Measurements from ENCODE around the gene COL20A1. TPM values are rescaled to one million over a fixed set of nuclear protein-coding genes. Genes with fewer than 3 reads are reported as not detected.

COL20A1 gene
- total and polyA plus RNA-seq, 2 donors, result 0.05 to 0.30 TPM

- no peaks in the 10 kb centered on the region for H3K4me1 ChIP-seq (ENCODE audit: control insufficient read depth in 2 of 2, insufficient read depth in 2 of 2, low read length in 2 of 2)
- no peaks in the 10 kb centered on the region for H3K9me3 ChIP-seq (ENCODE audit: control insufficient read depth in 2 of 2, insufficient read depth in 1 of 2, low read length in 1 of 2)
- no peak overlapping the region for H3K27ac ChIP-seq (ENCODE audit: low read depth in 1 of 2, low read length in 1 of 2)
- peaks cover 10 to 49% of the 10 kb centered on the region in 2 donors for H3K27me3 ChIP-seq (ENCODE audit: control insufficient read depth in 2 of 2, insufficient read depth in 1 of 2, low read length in 1 of 2)
- H3K36me3 ChIP-seq (ENCODE audit: control insufficient read depth in 2 of 2, insufficient read depth in 2 of 2, low read length in 1 of 2), result no peaks in the 10 kb centered on the region
- H3K4me3 ChIP-seq (ENCODE audit: low read length in 2 of 2), result no peak overlapping the region
- no peak for DNase-seq (ENCODE audit: low read depth in 6 of 9, low spot score in 9 of 9)
- 77% methylated on average over 20 of the region's 20 CpGs for WGBS
Measured at GRCh38 chr20:63364801-63365585, 72.0 kb downstream of the COL20A1 start.

GRCh38 chr20:63365601-63366389 is 72.8 kb downstream of the COL20A1 start:
- no peak for DNase-seq (ENCODE audit: low read depth in 6 of 9, low spot score in 9 of 9)
- Histone ChIP-seq H3K4me1 (ENCODE audit: control insufficient read depth in 2 of 2, insufficient read depth in 2 of 2, low read length in 2 of 2) (no peaks in the 10 kb centered on the region), H3K9me3 (ENCODE audit: control insufficient read depth in 2 of 2, insufficient read depth in 1 of 2, low read length in 1 of 2) (no peaks in the 10 kb centered on the region), H3K27ac (ENCODE audit: low read depth in 1 of 2, low read length in 1 of 2) (no peak overlapping the region), H3K27me3 (ENCODE audit: control insufficient read depth in 2 of 2, insufficient read depth in 1 of 2, low read length in 1 of 2) (peaks cover 2 to 45% of the 10 kb centered on the region in 2 donors), H3K36me3 (ENCODE audit: control insufficient read depth in 2 of 2, insufficient read depth in 2 of 2, low read length in 1 of 2) (no peaks in the 10 kb centered on the region), H3K4me3 (ENCODE audit: low read length in 2 of 2) (no peak overlapping the region)
- WGBS, result 92% methylated on average over 22 of the region's 22 CpGs

GRCh38 chr20:63366390-63367365 is 73.7 kb downstream of the COL20A1 start:
- 84% methylated on average over 30 of the region's 30 CpGs for WGBS
- H3K36me3 ChIP-seq (ENCODE audit: control insufficient read depth in 2 of 2, insufficient read depth in 2 of 2, low read length in 1 of 2), result no peaks in the 10 kb centered on the region
- H3K27ac ChIP-seq (ENCODE audit: low read depth in 1 of 2, low read length in 1 of 2), result no peak overlapping the region
- no peaks in the 10 kb centered on the region for H3K9me3 ChIP-seq (ENCODE audit: control insufficient read depth in 2 of 2, insufficient read depth in 1 of 2, low read length in 1 of 2)
- no peaks in the 10 kb centered on the region for H3K4me1 ChIP-seq (ENCODE audit: control insufficient read depth in 2 of 2, insufficient read depth in 2 of 2, low read length in 2 of 2)
- H3K4me3 ChIP-seq (ENCODE audit: low read length in 2 of 2), result no peak overlapping the region
- H3K27me3 ChIP-seq (ENCODE audit: control insufficient read depth in 2 of 2, insufficient read depth in 1 of 2, low read length in 1 of 2), result peaks cover 0 to 43% of the 10 kb centered on the region in 2 donors
- no peak for DNase-seq (ENCODE audit: low read depth in 6 of 9, low spot score in 9 of 9)

GRCh38 chr20:63367446-63368055 is 74.6 kb downstream of the COL20A1 start:
- no peak for DNase-seq (ENCODE audit: low read depth in 6 of 9, low spot score in 9 of 9)
- 78% methylated on average over 24 of the region's 24 CpGs for WGBS
- H3K27me3 ChIP-seq (ENCODE audit: control insufficient read depth in 2 of 2, insufficient read depth in 1 of 2, low read length in 1 of 2), result peaks cover 0 to 34% of the 10 kb centered on the region in 2 donors

GRCh38 chr20:63368151-63368550 is 75.2 kb downstream of the COL20A1 start:
- WGBS, result 91% methylated on average over 8 of the region's 8 CpGs
- no peak for DNase-seq (ENCODE audit: low read depth in 6 of 9, low spot score in 9 of 9)
- Histone ChIP-seq H3K9me3 (ENCODE audit: control insufficient read depth in 2 of 2, insufficient read depth in 1 of 2, low read length in 1 of 2) (no peaks in the 10 kb centered on the region), H3K36me3 (ENCODE audit: control insufficient read depth in 2 of 2, insufficient read depth in 2 of 2, low read length in 1 of 2) (no peaks in the 10 kb centered on the region), H3K27me3 (ENCODE audit: control insufficient read depth in 2 of 2, insufficient read depth in 1 of 2, low read length in 1 of 2) (peaks cover 0 to 28% of the 10 kb centered on the region in 2 donors), H3K4me1 (ENCODE audit: control insufficient read depth in 2 of 2, insufficient read depth in 2 of 2, low read length in 2 of 2) (no peaks in the 10 kb centered on the region), H3K4me3 (ENCODE audit: low read length in 2 of 2) (no peak overlapping the region), H3K27ac (ENCODE audit: low read depth in 1 of 2, low read length in 1 of 2) (no peak overlapping the region)

More at GRCh38 chr20:63367446-63368055, 74.6 kb downstream of the COL20A1 start:
- Histone ChIP-seq H3K9me3 (ENCODE audit: control insufficient read depth in 2 of 2, insufficient read depth in 1 of 2, low read length in 1 of 2) (no peaks in the 10 kb centered on the region), H3K36me3 (ENCODE audit: control insufficient read depth in 2 of 2, insufficient read depth in 2 of 2, low read length in 1 of 2) (no peaks in the 10 kb centered on the region), H3K27ac (ENCODE audit: low read depth in 1 of 2, low read length in 1 of 2) (no peak overlapping the region), H3K4me3 (ENCODE audit: low read length in 2 of 2) (no peak overlapping the region), H3K4me1 (ENCODE audit: control insufficient read depth in 2 of 2, insufficient read depth in 2 of 2, low read length in 2 of 2) (no peaks in the 10 kb centered on the region)

GRCh38 chr20:63369024-63369530 is 76.1 kb downstream of the COL20A1 start:
- H3K36me3 ChIP-seq (ENCODE audit: control insufficient read depth in 2 of 2, insufficient read depth in 2 of 2, low read length in 1 of 2), result no peaks in the 10 kb centered on the region
- H3K27me3 ChIP-seq (ENCODE audit: control insufficient read depth in 2 of 2, insufficient read depth in 1 of 2, low read length in 1 of 2), result peaks cover 0 to 25% of the 10 kb centered on the region in 2 donors
- 94% methylated on average over 10 of the region's 10 CpGs for WGBS
- H3K9me3 ChIP-seq (ENCODE audit: control insufficient read depth in 2 of 2, insufficient read depth in 1 of 2, low read length in 1 of 2), result no peaks in the 10 kb centered on the region
- no peak overlapping the region for H3K27ac ChIP-seq (ENCODE audit: low read depth in 1 of 2, low read length in 1 of 2)
- H3K4me1 ChIP-seq (ENCODE audit: control insufficient read depth in 2 of 2, insufficient read depth in 2 of 2, low read length in 2 of 2), result no peaks in the 10 kb centered on the region
- no peak for DNase-seq (ENCODE audit: low read depth in 6 of 9, low spot score in 9 of 9)
- H3K4me3 ChIP-seq (ENCODE audit: low read length in 2 of 2), result no peak overlapping the region

GRCh38 chr20:63369724-63370617 is 77.0 kb downstream of the COL20A1 start:
- Histone ChIP-seq H3K36me3 (ENCODE audit: control insufficient read depth in 2 of 2, insufficient read depth in 2 of 2, low read length in 1 of 2) (no peaks in the 10 kb centered on the region), H3K9me3 (ENCODE audit: control insufficient read depth in 2 of 2, insufficient read depth in 1 of 2, low read length in 1 of 2) (no peaks in the 10 kb centered on the region), H3K27ac (ENCODE audit: low read depth in 1 of 2, low read length in 1 of 2) (no peak overlapping the region), H3K4me1 (ENCODE audit: control insufficient read depth in 2 of 2, insufficient read depth in 2 of 2, low read length in 2 of 2) (no peaks in the 10 kb centered on the region), H3K4me3 (ENCODE audit: low read length in 2 of 2) (no peak overlapping the region), H3K27me3 (ENCODE audit: control insufficient read depth in 2 of 2, insufficient read depth in 1 of 2, low read length in 1 of 2) (peaks cover 0 to 25% of the 10 kb centered on the region in 2 donors)
- WGBS, result 77% methylated on average over 24 of the region's 24 CpGs
- no peak for DNase-seq (ENCODE audit: low read depth in 6 of 9, low spot score in 9 of 9)
